ENCODE results near the gene NKD1. TPM values are rescaled to one million over a fixed set of nuclear protein-coding genes. Genes with fewer than 3 reads are reported as not detected.
A peak's percentile ranks its signal among the peaks of the same experiment; 100 is the strongest.

The NKD1 gene
- total RNA-seq, 1 donor = not detected

- peak; percentile 80 for TF ChIP-seq CTCF (IDR thresholded peaks at IDR 0.05; ENCODE audit: insufficient read depth, low read depth, low read length)
- H3K4me3 ChIP-seq (ENCODE audit: low read depth, low read length) = peak overlapping the region; percentile 62
- peak; percentile 68 for DNase-seq (ENCODE audit: low read depth)
Observed at GRCh38 chr16:50665128-50665878, 117.1 kb downstream of the NKD1 start.

GRCh38 chr16:50666658-50667496, 118.7 kb downstream of the NKD1 start:
- TF ChIP-seq CTCF (IDR thresholded peaks at IDR 0.05; ENCODE audit: insufficient read depth, low read depth, low read length) = no peak
- H3K4me3 ChIP-seq (ENCODE audit: low read depth, low read length) = no peak overlapping the region
- DNase-seq (ENCODE audit: low read depth) = no peak

GRCh38 chr16:50667497-50668367, 119.5 kb downstream of the NKD1 start:
- TF ChIP-seq CTCF (IDR thresholded peaks at IDR 0.05; ENCODE audit: insufficient read depth, low read depth, low read length) = no peak
- no peak for DNase-seq (ENCODE audit: low read depth)
- H3K4me3 ChIP-seq (ENCODE audit: low read depth, low read length) = no peak overlapping the region

- no peak overlapping the region for H3K4me3 ChIP-seq (ENCODE audit: low read depth, low read length)
- TF ChIP-seq CTCF (IDR thresholded peaks at IDR 0.05; ENCODE audit: insufficient read depth, low read depth, low read length) = no peak
- DNase-seq (ENCODE audit: low read depth) = no peak
Observed at GRCh38 chr16:50668368-50669008, 120.3 kb downstream of the NKD1 start.

GRCh38 chr16:50669741-50670140, 121.5 kb downstream of the NKD1 start:
- no peak for TF ChIP-seq CTCF (IDR thresholded peaks at IDR 0.05; ENCODE audit: insufficient read depth, low read depth, low read length)

GRCh38 chr16:50670476-50670875, 122.3 kb downstream of the NKD1 start:
- no peak for DNase-seq (ENCODE audit: low read depth)
- no peak overlapping the region for H3K4me3 ChIP-seq (ENCODE audit: low read depth, low read length)
- no peak for TF ChIP-seq CTCF (IDR thresholded peaks at IDR 0.05; ENCODE audit: insufficient read depth, low read depth, low read length)

More at GRCh38 chr16:50669741-50670140, 121.5 kb downstream of the NKD1 start:
- DNase-seq (ENCODE audit: low read depth) = no peak
- no peak overlapping the region for H3K4me3 ChIP-seq (ENCODE audit: low read depth, low read length)

Data from fibroblast of villous mesenchyme (primary cell).